Daoy (cell line): ENCODE results near the gene KIF1C. TPM values are rescaled to one million over a fixed set of nuclear protein-coding genes. Genes with fewer than 3 reads are reported as not detected.
A peak's percentile ranks its signal among the peaks of the same experiment; 100 is the strongest.

Source experiments
- DNase-seq: peaks from one replicate; pipeline ENCODE4 v3.0.0-alpha.2; 2015; ENCODE audit warnings: low read depth
- total RNA-seq: library from RNA; depleted of rRNA; stranded (reverse); fragments of >200 nt; shearing (Covaris generic); gene quantifications from 2 replicates; pipeline ENCODE4 v1.2.3, GENCODE V29; 2014

The KIF1C gene
- total RNA-seq, 1 experiment from 2014 or later, result 32.3 TPM

GRCh38 chr17:4969047-4969550 lies 28.7 kb upstream of the KIF1C start:
- peak; percentile 91 for DNase-seq

GRCh38 chr17:4969551-4970173 lies 28.1 kb upstream of the KIF1C start:
- no peak for DNase-seq

GRCh38 chr17:4970273-4970672 lies 27.5 kb upstream of the KIF1C start:
- no peak for DNase-seq

GRCh38 chr17:4971826-4972225 lies 25.9 kb upstream of the KIF1C start:
- no peak for DNase-seq

- no peak for DNase-seq
Observed at GRCh38 chr17:4972322-4972721, 25.4 kb upstream of the KIF1C start.

DNA sequence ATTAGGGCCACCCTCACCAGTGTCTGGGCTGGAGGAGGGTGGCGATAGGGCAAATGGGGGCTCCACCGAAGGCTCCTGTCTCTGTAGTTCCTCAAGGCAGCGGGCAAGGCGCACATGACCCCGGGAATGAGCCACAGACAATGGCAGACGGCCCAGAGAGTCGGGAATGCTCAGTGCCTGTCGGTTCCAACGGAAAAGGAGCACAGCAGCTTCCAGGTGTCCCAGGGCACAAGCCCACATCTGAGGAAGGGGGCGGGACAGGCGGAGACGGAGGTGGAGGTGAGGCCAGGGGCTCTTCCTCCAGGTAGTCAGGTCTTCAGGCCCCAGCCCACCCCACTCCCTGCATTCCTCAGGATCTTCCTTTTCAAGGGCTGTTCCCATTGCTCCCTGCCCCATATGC lies 25.0 kb upstream of the KIF1C start:
- DNase-seq, result no peak

GRCh38 chr17:4973256-4974114 lies 24.3 kb upstream of the KIF1C start:
- no peak for DNase-seq

DNA sequence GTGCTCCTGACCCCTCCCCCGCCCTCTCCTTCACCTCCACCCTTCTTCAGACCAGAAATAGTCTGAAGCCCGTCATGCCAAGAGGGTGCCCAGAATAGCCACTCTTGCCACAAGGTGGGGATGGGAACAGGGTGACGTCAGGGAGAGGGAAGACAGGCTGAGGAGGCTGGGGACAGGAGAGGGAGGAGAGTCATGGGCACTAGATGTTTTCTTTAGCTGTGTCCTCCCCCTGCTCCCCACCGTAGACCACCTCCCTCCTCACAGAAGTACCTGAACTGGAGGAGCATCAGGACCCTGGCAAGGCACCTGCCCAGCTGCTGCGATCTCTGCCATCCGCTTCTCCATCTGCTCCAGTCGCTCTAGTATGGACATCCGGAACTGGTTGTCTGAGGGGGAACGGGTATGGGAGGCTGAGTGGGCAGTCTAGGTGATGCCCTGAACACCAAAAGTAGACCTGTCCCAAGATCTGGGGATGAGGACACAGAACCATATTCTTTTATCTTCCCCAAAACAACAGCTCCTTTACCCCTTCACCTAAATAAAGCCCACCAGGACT lies 23.6 kb upstream of the KIF1C start:
- no peak for DNase-seq

GRCh38 chr17:4978726-4979125 lies 19.0 kb upstream of the KIF1C start:
- no peak for DNase-seq

- peak; percentile 53 for DNase-seq
Observed at GRCh38 chr17:4980644-4981216, 17.0 kb upstream of the KIF1C start.

DNA sequence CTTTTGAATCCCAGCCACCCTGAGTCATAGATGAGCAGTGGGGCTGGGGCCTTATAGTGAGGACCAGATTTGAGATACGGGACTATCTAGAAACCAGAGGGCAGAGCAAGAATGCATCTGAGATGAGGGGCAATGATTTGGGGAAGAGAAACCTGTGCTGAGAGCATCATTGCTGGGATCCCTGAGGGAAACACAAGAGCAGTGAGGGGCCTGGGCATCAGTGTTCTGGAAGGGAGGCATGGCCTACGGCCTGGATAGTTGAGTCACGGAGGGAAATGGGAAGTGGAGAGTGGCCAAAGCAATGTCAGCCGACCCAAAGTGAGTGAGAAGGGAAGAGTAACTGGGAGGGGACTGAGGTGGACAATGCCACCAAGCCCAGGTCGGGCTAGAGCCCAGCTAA lies 15.4 kb upstream of the KIF1C start:
- no peak for DNase-seq

GRCh38 chr17:4986403-4986802 lies 11.3 kb upstream of the KIF1C start:
- DNase-seq, result no peak

DNA sequence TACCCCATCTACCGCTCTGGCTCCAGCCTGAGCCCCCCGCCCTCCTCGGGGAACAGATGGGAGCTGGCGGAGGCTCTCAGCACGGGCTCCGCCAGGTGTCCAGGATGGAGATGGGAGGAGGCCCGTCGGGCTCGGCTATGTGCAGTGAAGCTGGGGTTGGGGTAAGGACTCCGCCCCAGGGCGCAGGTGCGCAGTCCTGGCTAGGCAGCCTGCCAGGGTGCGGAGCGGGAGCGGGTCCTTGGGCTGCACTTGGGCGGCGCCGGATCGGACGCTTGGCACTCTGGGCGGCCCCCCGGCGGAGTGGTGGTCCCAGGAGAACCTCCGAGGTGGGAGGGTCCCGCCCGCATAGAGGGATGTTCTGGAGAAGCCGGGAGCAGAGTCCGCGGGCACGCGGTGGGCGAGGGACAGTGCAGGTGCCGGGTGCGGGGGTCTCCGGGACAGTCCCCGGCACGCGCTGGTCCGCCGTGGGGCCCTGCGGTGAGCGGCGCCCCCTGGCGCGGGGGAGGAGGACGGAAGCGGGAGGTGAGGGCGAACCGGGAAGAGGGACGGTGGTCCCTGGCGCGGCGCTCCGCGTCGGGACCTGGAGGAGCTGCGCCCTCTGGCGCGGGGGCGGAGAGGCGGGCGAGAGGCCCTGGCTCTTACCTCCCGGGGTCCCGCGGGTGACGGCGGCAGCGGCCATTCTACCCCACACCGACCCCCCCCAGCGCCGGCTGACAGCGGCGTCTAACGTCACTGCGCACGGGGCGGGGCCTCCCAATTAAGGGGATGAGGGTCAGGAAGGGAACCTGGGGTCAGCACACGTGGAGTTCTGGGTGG lies 10.6 kb upstream of the KIF1C start, which contains the start of gene CAMTA2:
Gene CAMTA2 (minus strand): TSS at position 725 of the 816 bp plus-strand sequence. CDS start 1,453 bp downstream, outside the sequence.
- DNase-seq, result peak; percentile 88

- DNase-seq, result no peak
Observed at GRCh38 chr17:4987767-4988567, 9.8 kb upstream of the KIF1C start.

DNA sequence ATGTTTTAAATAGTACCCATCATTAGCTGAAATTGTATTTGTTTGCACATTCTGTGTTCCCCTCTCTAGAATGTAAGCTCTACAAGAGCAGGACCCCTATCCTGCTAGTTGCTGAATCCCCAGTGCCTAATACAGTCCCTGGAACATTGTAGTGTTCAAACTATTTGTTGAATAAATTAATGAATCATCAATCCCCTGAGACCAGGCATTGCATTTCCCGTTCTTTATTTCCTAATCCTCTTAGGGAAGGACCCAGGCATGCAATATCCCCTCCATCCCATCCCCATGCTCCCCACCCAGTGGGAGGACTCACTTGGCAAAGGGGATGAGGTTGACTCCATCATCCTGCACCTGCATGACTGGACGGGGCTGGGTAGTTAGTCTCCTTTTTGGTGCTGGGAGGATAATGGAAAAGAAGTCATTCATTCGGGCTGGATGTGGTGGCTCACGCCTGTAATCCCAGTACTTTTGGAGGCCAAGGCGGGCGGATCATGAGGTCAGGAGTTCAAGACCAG lies 3.6 kb upstream of the KIF1C start:
- DNase-seq, result no peak

GRCh38 chr17:4998027-4998731 lies 429 bp downstream of the KIF1C start:
- DNase-seq, result no peak

DNA sequence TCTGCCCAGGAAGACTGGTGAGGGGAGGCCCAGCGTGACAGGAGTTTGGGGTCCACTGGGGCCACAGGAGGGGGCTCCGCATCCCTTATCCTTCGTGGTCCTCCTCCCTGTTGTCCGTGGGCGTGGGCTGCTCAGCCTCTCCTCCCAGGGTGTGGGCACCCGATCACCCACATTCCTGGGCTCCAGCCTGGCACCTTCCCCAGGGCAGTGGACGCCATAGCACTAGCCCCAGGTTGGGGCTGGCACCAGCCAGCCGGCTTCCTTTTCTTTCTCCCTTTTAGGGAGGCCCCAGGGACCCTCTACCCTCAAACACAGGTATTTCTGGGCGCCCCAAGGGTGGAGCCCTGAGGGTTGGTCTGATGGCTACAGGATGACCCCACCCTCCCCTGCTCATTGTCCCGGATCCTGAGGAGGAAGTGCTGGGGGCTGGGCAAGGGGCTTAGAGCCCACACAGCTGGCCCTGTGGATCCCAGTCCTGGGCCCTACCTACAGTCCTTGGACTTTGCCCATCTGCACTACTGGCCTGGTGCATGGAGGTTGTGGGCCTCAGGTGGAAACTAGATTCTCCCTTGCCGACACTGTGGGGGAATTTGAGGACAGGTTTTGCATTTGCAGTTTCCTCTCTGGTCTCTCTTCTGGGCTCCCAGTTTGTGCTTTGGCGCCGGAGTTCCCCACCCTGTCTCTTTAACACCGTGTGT lies 1.1 kb downstream of the KIF1C start:
- DNase-seq, result no peak

GRCh38 chr17:4999430-5000093 lies 1.8 kb downstream of the KIF1C start:
- no peak for DNase-seq

- no peak for DNase-seq
Observed at GRCh38 chr17:5000237-5000639, 2.5 kb downstream of the KIF1C start.
